HEK293 (cell line): ENCODE measurements around the gene CBX1.

Experiments used
- HOXA7 ChIP-seq: sonication (generic); formaldehyde crosslinking; IDR thresholded peaks from 2 replicates; pipeline ENCODE4 v1.8.1; 2022; ENCODE audit warnings: missing genetic modification reagents, borderline replicate concordance
- KLF16 ChIP-seq: fragments of 450-650 bp; formaldehyde crosslinking; IDR thresholded peaks from 2 replicates; pipeline ENCODE4 v1.5.1; 2017; ENCODE audit warnings: missing biosample characterization, missing genetic modification characterization
- KLF8 ChIP-seq: fragments of 450-650 bp; formaldehyde crosslinking; IDR thresholded peaks from 2 replicates; pipeline ENCODE4 v1.5.1; 2016; ENCODE audit warnings: missing biosample characterization, missing genetic modification characterization
- OVOL3 ChIP-seq: fragments of 450-650 bp; formaldehyde crosslinking; IDR thresholded peaks from 2 replicates; pipeline ENCODE4 v1.5.1; 2016; ENCODE audit warnings: missing biosample characterization, missing genetic modification characterization
- PRDM2 ChIP-seq: fragments of 450-650 bp; formaldehyde crosslinking; IDR thresholded peaks from 2 replicates; pipeline ENCODE4 v1.5.1; 2016; ENCODE audit warnings: missing biosample characterization, missing genetic modification characterization, borderline replicate concordance
- REPIN1 ChIP-seq: fragments of 450-650 bp; formaldehyde crosslinking; IDR thresholded peaks from 2 replicates; pipeline ENCODE4 v1.5.1; 2017; ENCODE audit warnings: missing biosample characterization, missing genetic modification characterization, low read depth
- SETDB1 ChIP-seq: IDR thresholded peaks from one replicate; pipeline ENCODE4 v1.6.1; 2017; ENCODE audit warnings: mild to moderate bottlenecking, low read length, moderate library complexity, mixed read lengths; ENCODE audit not compliant: insufficient read length
- YY1 ChIP-seq: fragments of 450-650 bp; formaldehyde crosslinking; IDR thresholded peaks from 2 replicates; pipeline ENCODE4 v1.5.1; 2018; ENCODE audit warnings: missing biosample characterization, missing genetic modification characterization
- ZBTB48 ChIP-seq: fragments of 450-650 bp; formaldehyde crosslinking; IDR thresholded peaks from 2 replicates; pipeline ENCODE4 v1.5.1; 2016; ENCODE audit warnings: missing biosample characterization, missing genetic modification characterization
- ZBTB7A ChIP-seq: fragments of 450-650 bp; formaldehyde crosslinking; IDR thresholded peaks from 2 replicates; pipeline ENCODE4 v1.5.1; 2016; ENCODE audit warnings: low read depth, missing biosample characterization, missing genetic modification characterization
- ZBTB8A ChIP-seq: fragments of 450-650 bp; formaldehyde crosslinking; IDR thresholded peaks from 2 replicates; pipeline ENCODE4 v1.5.1; 2016; ENCODE audit warnings: missing biosample characterization, missing genetic modification characterization
- ZFP41 ChIP-seq: fragments of 450-650 bp; formaldehyde crosslinking; IDR thresholded peaks from 2 replicates; pipeline ENCODE4 v1.5.1; 2016; ENCODE audit warnings: missing biosample characterization, missing genetic modification characterization, borderline replicate concordance
- ZNF121 ChIP-seq: fragments of 450-650 bp; formaldehyde crosslinking; IDR thresholded peaks from 2 replicates; pipeline ENCODE4 v1.5.1; 2016; ENCODE audit warnings: missing biosample characterization, missing genetic modification characterization
- ZNF2 ChIP-seq: fragments of 450-650 bp; formaldehyde crosslinking; IDR thresholded peaks from 2 replicates; pipeline ENCODE4 v1.5.1; 2016; ENCODE audit warnings: missing biosample characterization, missing genetic modification characterization
- ZNF202 ChIP-seq: fragments of 450-650 bp; formaldehyde crosslinking; IDR thresholded peaks from 2 replicates; pipeline ENCODE4 v1.5.1; 2016; ENCODE audit warnings: missing biosample characterization, missing genetic modification characterization, borderline replicate concordance
- ZNF214 ChIP-seq: fragments of 450-650 bp; formaldehyde crosslinking; IDR thresholded peaks from 2 replicates; pipeline ENCODE4 v1.5.1; 2017; ENCODE audit warnings: missing biosample characterization, mild to moderate bottlenecking, missing genetic modification characterization, borderline replicate concordance
- ZNF274 ChIP-seq, 2 experiments: fragments of 200-500 bp in 1 of 2; fragments of 450-650 bp in 1 of 2; sonication (Bioruptor generic) in 1 of 2; formaldehyde crosslinking in 1 of 2; IDR thresholded peaks; 2 replicates each; pipeline versions ENCODE4 v1.5.1 to v1.6.1; 2014 to 2016; ENCODE audit warnings: borderline replicate concordance in 1 of 2, inconsistent platforms in 1 of 2, low read length in 1 of 2, missing biosample characterization in 1 of 2, missing genetic modification characterization in 1 of 2
- ZNF335 ChIP-seq: fragments of 450-650 bp; formaldehyde crosslinking; conservative IDR thresholded peaks from 2 replicates; pipeline ENCODE4 v1.5.1; 2016; ENCODE audit warnings: missing biosample characterization, missing genetic modification characterization
- ZNF529 ChIP-seq: fragments of 450-650 bp; formaldehyde crosslinking; IDR thresholded peaks from 2 replicates; pipeline ENCODE4 v1.5.1; 2017; ENCODE audit warnings: missing genetic modification characterization, missing biosample characterization; ENCODE audit not compliant: insufficient replicate concordance
- ZNF76 ChIP-seq: fragments of 450-650 bp; formaldehyde crosslinking; IDR thresholded peaks from 2 replicates; pipeline ENCODE4; 2016; ENCODE audit warnings: low read depth, missing biosample characterization, missing genetic modification characterization, borderline replicate concordance
- ZNF830 ChIP-seq: fragments of 450-650 bp; IDR thresholded peaks from 2 replicates; pipeline ENCODE4 v1.5.0; 2018; ENCODE audit warnings: missing biosample characterization, missing genetic modification characterization, low read depth, mild to moderate bottlenecking, moderate library complexity
- ZSCAN5A ChIP-seq: fragments of 450-650 bp; formaldehyde crosslinking; IDR thresholded peaks from 2 replicates; pipeline ENCODE4 v1.5.1; 2016; ENCODE audit warnings: missing biosample characterization, missing genetic modification characterization
- TF ChIP-seq, protein P1 (sequence below): fragments of 450-650 bp; formaldehyde crosslinking; IDR thresholded peaks from 2 replicates; pipeline ENCODE4 v1.5.1; 2016; ENCODE audit warnings: missing biosample characterization, missing genetic modification characterization
- TF ChIP-seq, protein P2 (sequence below): fragments of 450-650 bp; IDR thresholded peaks from 2 replicates; pipeline ENCODE4 v1.5.1; 2018; ENCODE audit warnings: missing biosample characterization, missing genetic modification characterization
- TF ChIP-seq, protein P3 (sequence below): fragments of 450-650 bp; formaldehyde crosslinking; IDR thresholded peaks from 2 replicates; pipeline ENCODE4 v1.5.1; 2016; ENCODE audit warnings: missing biosample characterization, missing genetic modification characterization

Gene CBX1

DNA sequence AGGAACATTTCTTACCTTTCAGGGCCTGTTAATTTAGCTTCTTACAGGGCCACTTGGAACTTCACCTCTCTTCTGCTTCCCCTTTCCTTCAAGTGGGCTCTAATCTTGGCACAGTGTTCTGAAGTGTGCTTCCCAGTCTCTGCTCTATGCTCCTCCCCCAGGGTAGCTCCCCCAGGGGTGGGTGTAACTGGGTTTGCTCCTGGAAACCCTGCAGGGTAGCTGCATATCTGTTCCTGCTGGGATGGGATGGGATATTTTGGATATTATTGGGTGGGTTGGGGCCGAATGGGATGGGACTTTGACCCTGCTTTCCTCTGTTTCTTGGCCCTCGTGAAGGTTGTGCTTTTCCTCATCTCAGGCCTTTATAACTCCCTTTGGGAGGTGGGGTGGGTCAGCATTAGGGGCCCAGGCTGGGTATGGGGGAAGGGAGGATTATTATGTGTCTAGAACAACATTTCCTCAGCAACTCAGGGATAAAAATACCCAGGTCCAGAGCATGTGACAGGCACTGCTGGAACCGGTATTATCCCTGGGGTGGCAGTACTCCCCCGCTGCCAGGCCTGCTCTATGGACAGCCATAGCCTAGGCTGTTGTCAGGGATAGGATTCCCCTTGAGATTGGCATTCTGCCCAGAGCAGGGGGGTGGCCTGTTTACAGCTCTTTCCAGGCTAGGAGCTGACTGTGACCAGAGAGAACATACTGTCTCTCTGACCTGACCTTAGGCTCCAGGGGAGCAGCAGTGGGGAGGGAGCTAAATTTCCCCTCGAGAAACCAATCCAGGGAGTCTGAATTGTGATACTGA lies 48.1 kb downstream of the CBX1 start (continued):
- TF ChIP-seq PRDM2 = no peak
- TF ChIP-seq HOXA7 = no peak
- TF ChIP-seq ZNF121 (tag by site-specific recombination) = no peak
- TF ChIP-seq YY1 (tag by site-specific recombination) = no peak
- TF ChIP-seq REPIN1 (tag by site-specific recombination) = no peak
- no peak for TF ChIP-seq ZNF76 (tag by site-specific recombination)
- TF ChIP-seq ZNF202 (tag by site-specific recombination) = no peak
- no peak for TF ChIP-seq ZSCAN5A (tag by site-specific recombination)
- no peak for TF ChIP-seq OVOL3 (tag by site-specific recombination)
- TF ChIP-seq ZFP41 (tag by site-specific recombination) = no peak
- TF ChIP-seq SETDB1 = no peak
- no peak for TF ChIP-seq ZNF529 (tag by site-specific recombination)
- TF ChIP-seq ZNF2 (tag by site-specific recombination) = 0 out of 2 replicates have a peak, but pooled peaks have one; percentile 9
- no peak for TF ChIP-seq ZNF274 (IDR thresholded peaks at IDR 0.05; ENCODE audit: low read length)
- no peak for TF ChIP-seq ZNF274 (tag by site-specific recombination; IDR thresholded peaks at IDR 0.05; ENCODE audit: borderline replicate concordance)
- peak; percentile 73 for TF ChIP-seq ZNF335
- TF ChIP-seq, protein P1, sequence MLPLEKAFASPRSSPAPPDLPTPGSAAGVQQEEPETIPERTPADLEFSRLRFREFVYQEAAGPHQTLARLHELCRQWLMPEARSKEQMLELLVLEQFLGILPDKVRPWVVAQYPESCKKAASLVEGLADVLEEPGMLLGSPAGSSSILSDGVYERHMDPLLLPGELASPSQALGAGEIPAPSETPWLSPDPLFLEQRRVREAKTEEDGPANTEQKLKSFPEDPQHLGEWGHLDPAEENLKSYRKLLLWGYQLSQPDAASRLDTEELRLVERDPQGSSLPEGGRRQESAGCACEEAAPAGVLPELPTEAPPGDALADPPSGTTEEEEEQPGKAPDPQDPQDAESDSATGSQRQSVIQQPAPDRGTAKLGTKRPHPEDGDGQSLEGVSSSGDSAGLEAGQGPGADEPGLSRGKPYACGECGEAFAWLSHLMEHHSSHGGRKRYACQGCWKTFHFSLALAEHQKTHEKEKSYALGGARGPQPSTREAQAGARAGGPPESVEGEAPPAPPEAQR (tag by site-specific recombination) = no peak
- TF ChIP-seq ZBTB48 (tag by site-specific recombination) = peak; percentile 87
- TF ChIP-seq, protein P2, sequence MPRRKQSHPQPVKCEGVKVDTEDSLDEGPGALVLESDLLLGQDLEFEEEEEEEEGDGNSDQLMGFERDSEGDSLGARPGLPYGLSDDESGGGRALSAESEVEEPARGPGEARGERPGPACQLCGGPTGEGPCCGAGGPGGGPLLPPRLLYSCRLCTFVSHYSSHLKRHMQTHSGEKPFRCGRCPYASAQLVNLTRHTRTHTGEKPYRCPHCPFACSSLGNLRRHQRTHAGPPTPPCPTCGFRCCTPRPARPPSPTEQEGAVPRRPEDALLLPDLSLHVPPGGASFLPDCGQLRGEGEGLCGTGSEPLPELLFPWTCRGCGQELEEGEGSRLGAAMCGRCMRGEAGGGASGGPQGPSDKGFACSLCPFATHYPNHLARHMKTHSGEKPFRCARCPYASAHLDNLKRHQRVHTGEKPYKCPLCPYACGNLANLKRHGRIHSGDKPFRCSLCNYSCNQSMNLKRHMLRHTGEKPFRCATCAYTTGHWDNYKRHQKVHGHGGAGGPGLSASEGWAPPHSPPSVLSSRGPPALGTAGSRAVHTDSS = no peak
- TF ChIP-seq ZNF830 (tag by site-specific recombination) = no peak
- TF ChIP-seq KLF8 (tag by site-specific recombination) = peak; percentile 40; the same call in 1 of the 2 replicates
- TF ChIP-seq ZBTB8A (tag by site-specific recombination) = no peak
- no peak for TF ChIP-seq KLF16 (tag by site-specific recombination)
- no peak for TF ChIP-seq ZNF214
- TF ChIP-seq ZBTB7A = no peak
- TF ChIP-seq, protein P3, sequence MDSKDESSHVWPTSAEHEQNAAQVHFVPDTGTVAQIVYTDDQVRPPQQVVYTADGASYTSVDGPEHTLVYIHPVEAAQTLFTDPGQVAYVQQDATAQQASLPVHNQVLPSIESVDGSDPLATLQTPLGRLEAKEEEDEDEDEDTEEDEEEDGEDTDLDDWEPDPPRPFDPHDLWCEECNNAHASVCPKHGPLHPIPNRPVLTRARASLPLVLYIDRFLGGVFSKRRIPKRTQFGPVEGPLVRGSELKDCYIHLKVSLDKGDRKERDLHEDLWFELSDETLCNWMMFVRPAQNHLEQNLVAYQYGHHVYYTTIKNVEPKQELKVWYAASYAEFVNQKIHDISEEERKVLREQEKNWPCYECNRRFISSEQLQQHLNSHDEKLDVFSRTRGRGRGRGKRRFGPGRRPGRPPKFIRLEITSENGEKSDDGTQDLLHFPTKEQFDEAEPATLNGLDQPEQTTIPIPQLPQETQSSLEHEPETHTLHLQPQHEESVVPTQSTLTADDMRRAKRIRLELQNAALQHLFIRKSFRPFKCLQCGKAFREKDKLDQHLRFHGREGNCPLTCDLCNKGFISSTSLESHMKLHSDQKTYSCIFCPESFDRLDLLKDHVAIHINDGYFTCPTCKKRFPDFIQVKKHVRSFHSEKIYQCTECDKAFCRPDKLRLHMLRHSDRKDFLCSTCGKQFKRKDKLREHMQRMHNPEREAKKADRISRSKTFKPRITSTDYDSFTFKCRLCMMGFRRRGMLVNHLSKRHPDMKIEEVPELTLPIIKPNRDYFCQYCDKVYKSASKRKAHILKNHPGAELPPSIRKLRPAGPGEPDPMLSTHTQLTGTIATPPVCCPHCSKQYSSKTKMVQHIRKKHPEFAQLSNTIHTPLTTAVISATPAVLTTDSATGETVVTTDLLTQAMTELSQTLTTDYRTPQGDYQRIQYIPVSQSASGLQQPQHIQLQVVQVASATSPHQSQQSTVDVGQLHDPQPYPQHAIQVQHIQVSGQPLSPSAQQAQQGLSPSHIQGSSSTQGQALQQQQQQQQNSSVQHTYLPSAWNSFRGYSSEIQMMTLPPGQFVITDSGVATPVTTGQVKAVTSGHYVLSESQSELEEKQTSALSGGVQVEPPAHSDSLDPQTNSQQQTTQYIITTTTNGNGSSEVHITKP (tag by site-specific recombination) = peak; percentile 99
